Colon (tissue), 2 donors: Measurements from ENCODE around the gene SNX2.

Experiments
- FAIRE-seq: peaks from 2 replicates; lab custom pipeline; 2012; peaks lifted over from hg19 to GRCh38; lab: Jason Lieb, UNC
- donor health status: control.
- donor health status: control.

Gene SNX2

GRCh38 chr5:122773619-122774018 lies 1.3 kb upstream of the SNX2 start:
- no peak for FAIRE-seq

DNA sequence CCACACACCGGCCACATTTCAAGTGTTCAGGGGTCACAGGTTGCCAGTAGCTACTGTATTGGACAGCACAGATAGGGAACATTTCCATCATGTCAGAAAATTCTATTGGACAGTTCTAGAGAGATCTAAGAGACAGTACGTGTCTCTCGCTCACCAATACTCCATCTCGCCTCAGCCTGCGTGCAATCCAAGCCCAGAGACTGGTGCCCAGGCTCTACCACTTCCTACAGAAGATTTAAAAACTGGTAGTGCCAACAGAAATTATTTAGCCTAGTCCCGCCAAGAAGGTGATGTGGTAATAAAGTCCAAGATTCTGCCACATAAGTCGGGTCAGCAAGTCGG lies 390 bp upstream of the SNX2 start:
- no peak for FAIRE-seq

DNA sequence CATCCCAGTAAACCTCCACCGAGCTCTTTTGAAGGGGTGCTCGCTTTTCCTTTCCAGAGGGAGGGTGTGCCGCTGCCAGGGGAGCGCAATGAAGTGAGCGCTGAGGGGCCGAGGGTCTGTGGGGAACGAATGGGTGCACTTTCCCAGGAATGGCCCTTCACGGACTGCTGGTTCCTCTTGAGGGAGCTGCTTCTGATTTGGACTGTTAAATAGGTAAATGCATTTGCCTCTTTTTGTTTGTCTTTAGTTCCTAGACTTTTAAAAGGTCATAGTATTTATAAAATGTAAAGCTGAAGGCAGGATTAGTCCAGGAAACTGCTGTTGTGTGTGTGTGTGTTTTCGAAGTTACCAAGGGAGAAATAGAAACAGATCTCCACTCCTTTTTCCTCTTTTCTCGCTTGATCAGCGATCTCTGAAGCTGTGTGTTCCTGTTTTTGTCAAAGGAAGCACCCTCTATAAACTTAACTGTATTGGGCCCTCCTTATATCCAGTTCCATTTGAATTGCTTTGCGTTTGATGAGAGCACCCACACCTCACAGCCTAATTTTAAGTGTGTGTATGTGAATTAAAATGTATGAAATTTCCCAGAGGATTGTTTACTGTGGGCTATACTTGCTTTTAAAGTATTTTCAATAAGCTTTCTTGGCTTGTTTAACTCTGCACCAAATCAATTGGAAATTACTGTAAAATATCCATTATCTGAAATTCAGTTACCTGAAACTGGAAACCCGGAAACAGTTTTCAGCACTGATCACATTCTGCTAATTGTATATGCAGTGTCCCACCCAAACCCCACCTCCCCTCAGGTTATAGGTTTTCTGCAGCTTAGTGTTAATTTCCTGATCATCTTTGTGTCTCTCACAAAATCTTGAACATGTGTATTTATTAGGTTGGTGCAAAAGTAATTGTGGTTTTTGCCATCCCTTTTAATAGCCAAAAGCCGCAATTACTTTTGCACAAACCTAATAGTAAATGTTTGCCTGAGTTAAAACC lies 966 bp downstream of the SNX2 start:
- FAIRE-seq = no peak

GRCh38 chr5:122778157-122778556 lies 3.3 kb downstream of the SNX2 start:
- FAIRE-seq = no peak

GRCh38 chr5:122779451-122779850 lies 4.6 kb downstream of the SNX2 start:
- no peak for FAIRE-seq

DNA sequence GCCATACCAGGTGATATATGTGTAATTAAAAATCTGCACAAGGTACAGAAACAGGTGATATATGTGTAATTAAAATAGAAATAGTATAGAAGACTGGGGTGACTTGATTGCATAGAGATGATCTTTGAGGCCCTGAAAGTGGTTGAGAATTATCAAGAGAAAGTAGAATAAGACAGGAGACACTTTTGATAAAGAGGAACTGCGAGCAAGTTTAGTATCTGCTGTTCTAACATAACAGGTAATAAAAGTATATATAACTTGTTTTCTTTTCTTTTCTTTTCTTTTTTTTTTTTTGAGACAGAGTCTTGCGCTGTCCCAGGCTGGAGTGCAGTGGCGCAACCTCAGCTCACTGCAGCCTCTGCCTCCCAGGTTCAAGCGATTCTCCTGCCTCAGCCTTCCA lies 5.4 kb downstream of the SNX2 start:
- no peak for FAIRE-seq

GRCh38 chr5:122781465-122781864 lies 6.6 kb downstream of the SNX2 start:
- FAIRE-seq = no peak

- FAIRE-seq = no peak
These were observed 10.4 kb downstream of the SNX2 start for GRCh38 chr5:122785294-122785693.

DNA sequence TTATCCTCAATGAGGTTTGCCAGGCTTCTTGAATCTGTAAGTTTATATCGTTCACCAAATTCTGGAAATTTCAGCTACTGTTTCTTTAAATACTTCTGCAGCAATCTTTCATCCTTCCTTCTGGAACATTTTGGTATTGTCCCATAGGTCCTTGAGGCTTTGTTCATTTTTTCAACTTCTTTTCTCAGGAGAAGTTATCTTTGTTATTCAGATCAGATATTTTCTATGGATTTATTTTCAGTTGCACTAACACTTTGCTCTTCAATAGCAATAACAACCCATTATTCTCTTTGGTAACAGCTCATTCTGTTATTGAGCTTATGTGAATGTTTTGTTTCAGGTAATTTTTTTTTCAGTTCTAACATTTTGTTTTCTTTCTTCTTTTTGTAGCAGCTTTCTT lies 13.5 kb downstream of the SNX2 start:
- FAIRE-seq = no peak

DNA sequence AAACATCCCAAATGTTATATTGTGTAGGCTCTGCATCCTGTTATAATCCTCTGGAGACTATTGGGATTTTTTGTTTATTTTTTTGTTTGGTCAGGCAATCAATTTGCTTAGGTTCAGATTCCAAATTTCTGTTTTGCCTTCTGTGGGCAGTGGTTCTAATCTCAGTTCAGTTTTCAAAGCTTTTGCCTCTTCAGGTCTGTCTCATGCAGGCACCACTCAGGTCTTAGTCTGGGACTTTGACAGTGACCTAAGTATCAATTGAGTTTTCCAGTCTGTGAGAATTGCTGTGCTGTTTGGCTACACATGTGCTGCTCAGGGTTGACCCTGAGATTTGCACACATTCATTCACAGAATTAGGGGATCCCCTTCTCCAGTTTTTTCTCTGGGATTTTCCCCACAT lies 14.1 kb downstream of the SNX2 start:
- no peak for FAIRE-seq

DNA sequence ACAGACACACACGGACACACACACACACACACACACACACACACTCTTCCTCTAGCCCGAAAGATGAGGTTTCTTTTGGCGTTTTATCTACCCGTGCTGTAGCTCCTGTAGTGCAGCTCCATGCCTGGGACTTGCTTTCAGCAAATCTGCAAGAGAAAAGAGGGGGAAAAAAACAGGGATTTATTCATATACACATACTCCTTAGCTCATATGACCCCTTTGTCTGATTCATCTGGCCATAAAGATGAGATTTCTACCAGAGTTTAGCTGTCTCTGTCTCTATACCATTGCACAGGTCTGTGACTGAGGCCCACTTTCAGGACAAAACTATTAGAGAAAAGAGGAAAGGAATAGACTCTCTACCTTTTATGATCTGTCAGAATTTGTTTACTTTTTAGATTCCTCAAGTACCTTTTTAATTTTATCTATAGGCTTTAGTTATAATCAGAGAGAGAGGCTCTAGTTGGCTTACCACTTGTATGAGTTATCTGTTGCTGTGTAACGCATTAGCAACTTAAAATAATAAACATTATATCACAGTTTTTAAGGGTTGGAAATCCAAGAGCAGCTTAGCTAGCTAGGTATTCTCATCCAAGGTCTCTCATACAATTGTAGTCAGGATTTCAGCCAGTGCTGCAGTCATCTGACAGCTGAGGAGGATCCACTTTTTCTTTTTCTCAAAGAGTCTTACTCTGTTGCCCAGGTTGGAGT lies 14.7 kb downstream of the SNX2 start:
- no peak for FAIRE-seq

DNA sequence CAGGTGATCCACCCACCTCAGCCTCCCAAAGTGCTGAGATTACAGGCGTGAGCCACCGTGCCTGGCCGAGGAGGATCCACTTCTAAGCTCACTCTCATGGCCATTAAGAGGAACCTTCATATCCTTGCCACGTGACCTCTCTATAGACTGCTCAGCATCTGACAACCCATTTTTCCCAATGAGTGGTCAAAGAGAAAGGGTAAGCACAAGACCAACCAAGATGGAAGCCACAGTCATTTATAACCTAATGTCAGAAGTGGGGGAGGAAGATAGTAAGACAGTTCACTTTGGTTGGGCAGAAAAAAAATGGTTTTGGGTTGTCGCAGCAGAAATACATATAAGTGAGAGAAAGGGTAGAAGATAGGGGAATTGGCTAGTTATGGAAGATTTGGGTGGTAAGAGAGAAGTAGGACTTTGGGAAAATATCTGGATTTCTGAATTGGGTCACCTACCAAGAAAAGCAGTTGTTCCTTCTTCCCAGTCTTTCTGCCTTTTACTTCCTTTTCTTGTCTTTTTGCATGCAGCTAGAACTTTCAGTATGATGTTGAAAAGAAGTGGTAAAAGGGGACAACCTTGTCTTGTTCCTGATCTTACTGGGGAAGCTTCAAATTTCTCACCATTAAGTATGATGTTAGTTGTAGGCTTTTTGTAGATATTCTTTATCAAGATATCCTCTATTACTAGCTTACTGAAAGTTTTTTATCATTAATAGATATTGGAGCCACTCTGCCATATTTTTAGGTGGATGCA lies 15.6 kb downstream of the SNX2 start:
- FAIRE-seq = no peak

DNA sequence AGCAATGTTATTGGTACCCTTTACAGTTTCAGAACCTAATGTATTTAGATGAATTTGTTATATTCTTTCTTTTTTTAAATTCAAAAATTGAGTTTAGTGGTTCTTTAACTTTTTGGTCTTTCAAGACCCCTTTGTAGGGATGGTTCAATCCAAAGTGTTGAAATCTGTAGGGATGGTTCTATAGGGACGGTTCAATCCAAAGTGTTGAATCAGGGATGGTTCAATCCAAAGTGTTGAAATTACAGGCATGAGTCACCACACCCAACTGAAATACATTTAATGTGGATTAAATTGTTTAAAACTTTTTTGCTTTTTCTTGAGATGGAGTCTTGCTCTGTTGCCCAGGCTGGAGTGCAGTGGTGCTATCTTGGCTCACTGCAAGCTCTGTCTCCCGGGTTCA lies 30.6 kb downstream of the SNX2 start:
- FAIRE-seq = no peak

DNA sequence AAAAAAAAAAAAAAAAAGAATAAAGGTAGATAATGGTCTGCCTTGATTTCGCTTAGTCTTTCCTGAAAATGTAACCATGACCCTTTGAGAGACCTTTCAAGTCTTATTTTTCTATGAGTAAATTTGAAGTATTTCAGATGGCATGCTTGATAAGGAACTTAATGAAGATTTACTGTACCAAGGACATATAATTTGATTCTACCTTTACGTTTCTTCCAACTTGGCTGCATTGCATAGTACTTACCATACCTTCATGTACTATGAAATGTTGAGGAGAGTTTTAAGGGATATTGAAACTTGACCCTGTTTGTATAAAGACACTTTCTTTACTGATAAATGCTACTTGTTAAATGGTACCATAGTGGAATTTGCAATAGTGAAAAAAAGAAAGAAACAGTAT lies 35.5 kb downstream of the SNX2 start:
- no peak for FAIRE-seq

- no peak for FAIRE-seq
These were observed 40.4 kb downstream of the SNX2 start for GRCh38 chr5:122815218-122815767.

DNA sequence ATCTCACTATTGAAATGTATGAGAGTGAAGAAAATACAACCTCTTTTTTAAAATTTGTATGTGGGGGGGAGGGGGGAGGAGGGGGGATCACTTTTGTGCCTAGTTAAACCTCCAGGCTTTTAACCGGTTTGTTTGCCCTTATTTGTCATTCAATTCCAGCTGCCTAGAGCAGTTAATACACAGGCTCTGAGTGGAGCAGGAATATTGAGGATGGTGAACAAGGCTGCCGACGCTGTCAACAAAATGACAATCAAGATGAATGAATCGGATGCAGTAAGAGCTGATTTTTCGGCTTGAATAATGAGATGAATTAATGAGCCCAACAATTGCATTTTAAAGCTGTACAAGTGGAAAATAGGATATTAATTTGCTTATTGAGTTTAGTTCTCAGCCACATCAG lies 41.9 kb downstream of the SNX2 start:
- no peak for FAIRE-seq

- FAIRE-seq = no peak
These were observed 57.1 kb downstream of the SNX2 start for GRCh38 chr5:122831984-122832383.

GRCh38 chr5:122835681-122836080 lies 60.8 kb downstream of the SNX2 start:
- FAIRE-seq = no peak

DNA sequence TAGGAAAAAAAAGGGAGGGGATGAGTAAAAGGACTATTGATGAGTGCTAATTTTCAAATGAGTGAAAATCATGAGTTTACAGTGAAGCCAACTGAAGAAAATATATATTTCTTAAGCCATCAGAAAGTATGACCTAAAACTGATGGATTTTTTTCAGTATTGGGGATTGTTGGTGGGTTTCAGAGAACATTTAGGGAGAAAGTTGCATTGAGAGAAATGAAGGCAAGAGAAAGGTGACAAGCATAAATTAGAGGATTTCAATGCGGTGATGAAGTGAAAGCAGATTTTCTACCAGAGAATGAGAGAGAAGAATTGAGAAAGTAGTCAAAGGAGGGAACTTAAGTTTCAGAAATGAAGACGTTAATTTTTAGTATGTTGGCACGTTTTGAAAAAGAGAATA lies 62.1 kb downstream of the SNX2 start:
- no peak for FAIRE-seq

DNA sequence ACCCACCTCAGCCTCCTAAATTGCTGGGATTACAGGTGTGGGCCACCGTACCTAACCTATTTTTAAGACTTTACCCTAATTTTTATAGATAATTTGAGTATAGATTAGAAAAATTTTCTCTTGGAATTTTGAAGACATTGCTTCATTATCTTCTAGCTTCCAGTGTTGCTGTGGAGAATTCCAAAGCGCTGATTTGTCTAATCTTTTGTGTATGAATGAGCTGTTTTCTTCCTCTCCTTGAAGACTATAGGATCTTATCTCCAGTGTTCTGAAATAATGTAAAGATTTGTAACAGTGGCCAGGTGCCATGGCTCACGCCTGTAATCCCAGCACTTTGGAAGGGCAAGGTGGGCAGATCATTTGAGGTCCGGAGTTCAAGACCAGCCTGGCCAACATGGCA lies 64.9 kb downstream of the SNX2 start:
- FAIRE-seq = no peak

DNA sequence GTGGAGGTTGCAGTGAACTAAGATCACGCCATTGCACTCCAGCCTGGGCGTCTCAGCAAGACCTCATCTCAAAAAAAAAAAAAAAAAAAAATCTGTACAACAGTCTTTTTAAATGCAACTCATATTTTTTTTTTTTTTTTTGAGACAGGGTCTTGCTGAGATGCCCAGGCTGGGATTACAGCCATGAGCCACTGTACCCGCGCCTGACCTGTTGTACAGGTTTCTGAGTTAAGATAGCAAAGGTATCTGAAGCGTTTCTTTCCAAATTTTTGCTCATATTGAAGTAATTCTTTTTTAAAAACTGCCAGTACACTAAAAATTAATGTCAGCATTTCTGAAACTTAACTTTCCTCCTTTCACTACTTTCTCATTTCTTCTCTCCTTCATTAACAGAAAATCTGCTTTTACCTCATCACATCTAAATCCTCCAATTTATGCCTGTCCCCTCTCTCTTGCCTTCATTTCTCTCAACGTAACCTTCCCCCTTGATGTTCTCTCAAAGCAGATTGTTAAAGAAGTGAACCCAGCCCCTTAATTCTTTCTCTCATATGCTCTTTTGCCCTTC lies 67.2 kb downstream of the SNX2 start:
- FAIRE-seq = no peak
